Kidney epithelial cell (primary cell): ENCODE data around the gene TAC3. TPM values are rescaled to one million over a fixed set of nuclear protein-coding genes. Genes with fewer than 3 reads are reported as not detected.
"Not testable (repeated sequence)": the region's sequence is repeated elsewhere in the genome, so short reads cannot be mapped to it uniquely, and the experiment has no call there.

Experiments used
- DNase-seq: peaks from one replicate; pipeline ENCODE4 v3.0.0-alpha.2; 2010; ENCODE audit warnings: low read depth
- H3K27me3 ChIP-seq: 2 replicates; pipeline ENCODE4 v1.6.0; 2011; ENCODE audit warnings: low read length; ENCODE audit not compliant: control insufficient read depth, insufficient read depth
- H3K36me3 ChIP-seq: 2 replicates; pipeline ENCODE4 v1.5.1; 2011; ENCODE audit warnings: low read length; ENCODE audit not compliant: control insufficient read depth, insufficient read depth
- H3K4me3 ChIP-seq: 2 replicates; pipeline ENCODE4 v1.5.1; 2011; ENCODE audit warnings: low read depth, mild to moderate bottlenecking, control low read depth, low read length
- total RNA-seq: library from RNA; depleted of rRNA; stranded (reverse); fragments of >200 nt; gene quantifications from 2 replicates; pipeline ENCODE4 v1.2.3, GENCODE V29; 2015
- TF ChIP-seq, protein P1 (sequence below): IDR thresholded peaks from 2 replicates; pipeline ENCODE4 v1.5.1; 2011; ENCODE audit warnings: mild to moderate bottlenecking, moderate library complexity, low read length, control low read depth, inconsistent platforms; ENCODE audit not compliant: insufficient read depth, poor library complexity, severe bottlenecking

Gene TAC3
- total RNA-seq, 1 donor from 2014 or later: not detected

DNA sequence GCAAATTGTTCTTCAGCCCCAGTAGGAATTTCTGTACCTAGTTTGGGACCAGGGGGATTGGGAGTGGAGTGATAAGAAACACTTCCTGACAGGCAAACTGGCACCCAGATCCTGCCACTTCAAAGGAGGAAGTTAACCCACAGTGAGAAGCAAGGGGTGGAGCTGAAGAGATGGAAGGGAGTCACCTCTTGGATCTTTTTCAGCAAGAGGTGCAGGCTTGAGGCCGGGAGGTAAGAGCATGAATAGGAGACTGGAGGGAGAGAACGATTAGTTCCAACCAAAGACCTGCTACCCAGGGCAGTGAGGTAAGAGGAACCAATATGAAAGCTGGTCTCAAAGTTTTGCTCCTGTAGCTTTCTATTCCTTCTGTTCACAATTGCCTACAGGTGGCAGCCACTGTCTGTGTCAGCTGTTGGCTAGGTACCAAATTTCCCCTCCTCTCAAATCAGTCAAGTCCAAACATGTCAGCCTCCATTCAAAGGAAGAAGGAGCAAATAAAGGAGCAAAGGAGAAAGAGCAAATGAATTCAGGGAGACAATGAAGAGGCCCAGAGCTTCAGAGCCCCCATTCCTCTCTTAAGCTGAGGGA, 14.9 kb upstream of the TAC3 start:
- DNase-seq: no peak
- TF ChIP-seq, protein P1, sequence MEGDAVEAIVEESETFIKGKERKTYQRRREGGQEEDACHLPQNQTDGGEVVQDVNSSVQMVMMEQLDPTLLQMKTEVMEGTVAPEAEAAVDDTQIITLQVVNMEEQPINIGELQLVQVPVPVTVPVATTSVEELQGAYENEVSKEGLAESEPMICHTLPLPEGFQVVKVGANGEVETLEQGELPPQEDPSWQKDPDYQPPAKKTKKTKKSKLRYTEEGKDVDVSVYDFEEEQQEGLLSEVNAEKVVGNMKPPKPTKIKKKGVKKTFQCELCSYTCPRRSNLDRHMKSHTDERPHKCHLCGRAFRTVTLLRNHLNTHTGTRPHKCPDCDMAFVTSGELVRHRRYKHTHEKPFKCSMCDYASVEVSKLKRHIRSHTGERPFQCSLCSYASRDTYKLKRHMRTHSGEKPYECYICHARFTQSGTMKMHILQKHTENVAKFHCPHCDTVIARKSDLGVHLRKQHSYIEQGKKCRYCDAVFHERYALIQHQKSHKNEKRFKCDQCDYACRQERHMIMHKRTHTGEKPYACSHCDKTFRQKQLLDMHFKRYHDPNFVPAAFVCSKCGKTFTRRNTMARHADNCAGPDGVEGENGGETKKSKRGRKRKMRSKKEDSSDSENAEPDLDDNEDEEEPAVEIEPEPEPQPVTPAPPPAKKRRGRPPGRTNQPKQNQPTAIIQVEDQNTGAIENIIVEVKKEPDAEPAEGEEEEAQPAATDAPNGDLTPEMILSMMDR: no peak
- H3K27me3 ChIP-seq: peaks cover 12% of the 10 kb centered on the region
- no peaks in the 10 kb centered on the region for H3K36me3 ChIP-seq
- H3K4me3 ChIP-seq: no peak overlapping the region

DNA sequence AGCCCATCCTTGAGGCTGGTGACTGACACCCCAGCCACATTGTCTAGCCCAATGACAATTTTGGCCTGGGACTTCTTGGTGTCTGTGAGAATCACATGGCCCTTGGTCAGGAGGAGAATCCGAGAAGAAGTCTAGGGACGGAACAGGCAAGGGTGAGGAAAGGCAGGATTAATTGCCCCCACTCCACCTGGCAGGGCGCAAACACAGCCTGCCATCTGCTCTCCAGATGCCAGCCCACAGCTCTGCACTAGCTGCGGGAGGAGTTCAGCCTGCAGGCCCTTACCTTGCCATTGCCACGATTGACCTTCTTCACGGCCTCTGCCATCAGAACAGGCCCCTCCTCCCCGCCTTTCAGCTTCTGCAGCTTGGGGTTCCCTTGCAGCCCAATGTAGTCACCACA, 13.1 kb upstream of the TAC3 start:
- no peak for DNase-seq
- peaks cover 14% of the 10 kb centered on the region for H3K27me3 ChIP-seq

DNA sequence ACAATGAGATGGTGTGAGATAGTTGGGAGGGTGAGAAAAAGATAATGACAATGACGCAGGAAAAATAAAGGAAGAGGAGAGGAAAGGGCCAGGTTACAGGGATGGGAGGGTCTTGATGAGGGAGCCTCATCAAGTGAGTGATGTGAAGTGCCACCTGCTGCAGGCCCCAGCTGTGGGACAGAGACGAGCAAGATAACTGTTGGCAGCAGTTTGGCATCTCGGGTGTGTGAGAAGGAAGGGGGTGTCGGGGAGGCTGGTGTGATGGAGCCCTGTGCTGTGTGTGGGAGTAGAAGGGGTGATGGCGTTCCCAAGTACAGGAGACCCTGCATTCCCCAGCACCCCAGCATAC, 11.4 kb upstream of the TAC3 start:
- H3K4me3 ChIP-seq: no peak overlapping the region
- no peak for DNase-seq
- no peaks in the 10 kb centered on the region for H3K36me3 ChIP-seq

More for the DNA sequence above, 13.1 kb upstream of the TAC3 start:
- Histone ChIP-seq H3K4me3 (no peak overlapping the region), H3K36me3 (no peaks in the 10 kb centered on the region)
- TF ChIP-seq, protein P1: no peak

DNA sequence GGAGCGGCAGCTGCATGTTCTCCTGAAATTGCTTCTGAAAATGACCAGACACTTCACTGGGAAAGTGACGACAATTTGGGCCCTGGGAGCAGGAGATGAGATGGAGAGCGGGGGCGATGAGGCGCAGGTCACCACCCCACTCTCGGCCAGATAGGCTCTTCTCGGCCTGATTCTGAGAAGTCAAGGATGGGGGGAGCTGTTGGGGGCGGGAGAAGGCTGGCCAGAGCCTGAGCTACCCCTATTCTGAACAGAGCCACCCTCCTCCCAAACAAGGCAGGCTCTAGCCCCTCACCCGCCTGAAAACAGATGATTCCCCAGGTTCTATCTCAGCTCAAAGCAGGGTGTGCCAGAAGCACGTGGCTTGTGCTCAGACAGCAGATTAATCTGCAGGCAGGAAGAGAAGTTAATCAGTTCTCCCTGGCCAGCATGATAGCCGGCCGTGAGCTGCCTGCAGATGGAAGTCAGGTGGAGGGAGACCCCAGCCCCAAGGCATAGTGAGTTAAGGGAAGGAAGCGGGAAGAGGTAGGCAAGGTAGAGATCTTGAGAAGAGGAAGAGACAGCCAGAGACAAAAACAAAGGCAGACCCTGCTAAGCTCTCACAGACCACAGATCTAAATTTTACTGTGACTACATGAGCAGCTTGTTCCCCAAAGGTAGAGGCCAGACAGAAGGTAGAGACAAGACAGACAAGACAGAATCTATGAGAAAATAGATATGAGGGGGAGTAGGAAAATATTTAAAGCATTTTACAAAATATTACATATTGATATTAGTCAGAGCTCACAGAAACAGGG, 10.9 kb upstream of the TAC3 start:
- TF ChIP-seq, protein P1: no peak
- H3K36me3 ChIP-seq: no peaks in the 10 kb centered on the region
- H3K27me3 ChIP-seq: peaks cover 14% of the 10 kb centered on the region
- H3K4me3 ChIP-seq: no peak overlapping the region
- DNase-seq: no peak

More for the DNA sequence above, 11.4 kb upstream of the TAC3 start:
- TF ChIP-seq, protein P1: no peak
- H3K27me3 ChIP-seq: peaks cover 14% of the 10 kb centered on the region

DNA sequence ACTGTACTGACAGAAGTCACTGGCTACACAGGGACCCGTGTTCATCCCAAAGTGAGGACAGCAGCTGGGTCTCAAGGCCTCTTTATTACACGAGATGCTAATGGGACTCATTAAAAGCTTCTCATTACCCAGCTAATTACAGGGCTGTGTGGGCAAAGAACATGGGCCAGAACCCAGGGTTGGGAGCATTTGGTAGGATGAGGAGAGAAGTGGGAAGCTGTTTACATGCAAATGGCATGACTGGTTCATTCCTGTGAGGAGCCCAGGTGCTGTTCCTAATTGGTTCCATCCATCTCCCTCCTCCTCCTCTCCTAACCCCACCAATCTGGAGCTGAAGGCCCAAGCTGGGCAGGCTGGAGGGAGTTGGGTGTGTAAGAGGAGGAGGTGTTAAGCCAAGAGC, 8.9 kb upstream of the TAC3 start:
- Histone ChIP-seq H3K27me3 (peaks cover 14% of the 10 kb centered on the region), H3K36me3 (no peaks in the 10 kb centered on the region), H3K4me3 (no peak overlapping the region)
- TF ChIP-seq, protein P1: no peak
- DNase-seq: no peak

DNA sequence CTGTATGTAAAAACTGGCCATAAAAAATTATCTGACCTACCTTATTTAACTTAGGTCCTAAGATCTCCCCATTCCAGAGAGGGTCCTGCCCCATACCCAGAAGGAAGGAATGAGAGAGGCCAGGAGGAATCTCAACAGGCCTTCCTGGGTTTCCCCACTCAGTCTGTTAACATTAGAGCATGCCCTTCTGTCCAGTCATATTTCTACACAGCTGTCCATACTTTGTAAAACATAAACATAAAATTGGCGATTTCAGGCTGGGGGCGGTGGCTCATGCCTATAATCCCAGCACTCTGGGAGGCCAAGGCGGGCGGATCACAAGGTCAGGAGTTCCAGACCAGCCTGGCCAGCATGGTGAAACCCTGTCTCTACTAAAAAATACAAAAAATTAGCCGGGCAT, 6.0 kb upstream of the TAC3 start:
- not testable (repeated sequence) for H3K36me3 ChIP-seq, H3K4me3 ChIP-seq, DNase-seq
- H3K27me3 ChIP-seq: peaks cover 12% of the 10 kb centered on the region
